ENCODE results near the gene FAM193A.
"Not testable (repeated sequence)": the region's sequence is repeated elsewhere in the genome, so short reads cannot be mapped to it uniquely, and the experiment has no call there.

Gene FAM193A

GRCh38 chr4:2733001-2733843 is 196.8 kb downstream of the FAM193A start:
- no peak for DNase-seq

- no peak for DNase-seq
Observed at GRCh38 chr4:2733844-2734574, 197.6 kb downstream of the FAM193A start.

GRCh38 chr4:2734612-2735011 is 198.2 kb downstream of the FAM193A start:
- DNase-seq: no peak

GRCh38 chr4:2735869-2736268 is 199.4 kb downstream of the FAM193A start:
- no peak for DNase-seq

- not testable (repeated sequence) for DNase-seq
Observed at GRCh38 chr4:2738296-2738695, 201.8 kb downstream of the FAM193A start.

DNA sequence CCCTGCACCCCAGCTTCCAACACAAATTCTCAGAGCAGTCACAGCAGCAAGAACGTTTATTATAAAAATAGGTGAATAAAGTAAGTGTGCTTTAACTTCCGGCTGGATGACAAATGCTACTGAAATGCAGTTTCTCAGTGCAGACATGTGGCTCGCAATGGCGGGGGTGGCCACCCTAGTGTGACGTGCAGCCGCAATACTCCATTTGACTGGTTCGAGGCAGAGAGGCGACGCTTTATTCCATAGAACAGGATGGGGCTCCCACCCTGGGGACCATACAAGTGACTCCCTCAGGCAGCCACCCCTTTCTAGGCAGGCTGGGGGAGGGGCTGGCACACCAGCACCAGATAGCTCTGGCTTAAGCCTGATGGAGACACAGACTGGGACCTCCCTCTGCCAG is 205.2 kb downstream of the FAM193A start:
- no peak for DNase-seq

- no peak for DNase-seq
Observed at GRCh38 chr4:2742081-2742822, 205.8 kb downstream of the FAM193A start.

DNA sequence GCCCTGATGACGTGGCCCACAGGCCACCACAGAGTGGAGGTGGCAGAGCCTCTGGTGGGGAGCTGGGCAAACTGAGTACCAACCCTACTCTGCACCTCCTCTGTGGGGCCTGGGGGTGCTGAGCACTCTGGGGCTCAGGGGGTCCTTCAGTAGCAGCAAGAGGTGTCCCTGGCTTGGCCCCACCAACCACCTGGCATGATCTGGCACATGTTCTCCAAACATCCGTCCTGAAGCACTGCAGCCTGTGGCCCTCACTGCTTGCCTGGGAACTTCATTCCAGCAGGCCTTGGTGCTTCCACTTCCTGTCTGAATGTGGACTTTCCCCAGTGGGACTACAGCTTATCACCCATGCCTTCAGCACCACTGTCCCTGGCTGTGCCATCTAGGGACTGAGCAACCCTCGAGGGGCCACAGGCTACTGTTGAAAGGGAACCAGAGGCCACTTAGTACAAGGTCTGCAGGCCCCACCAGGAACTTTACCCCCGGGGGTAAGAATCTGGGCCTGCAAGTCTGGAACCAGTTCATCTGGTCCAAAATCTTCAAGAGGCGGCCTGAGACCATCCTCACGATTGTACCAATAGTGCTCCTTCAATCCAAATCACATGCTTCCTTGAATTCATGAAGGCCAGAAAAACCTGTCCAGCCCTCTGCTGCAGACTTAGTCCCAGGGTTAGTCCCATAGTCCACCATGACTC is 206.5 kb downstream of the FAM193A start:
- DNase-seq: no peak

DNA sequence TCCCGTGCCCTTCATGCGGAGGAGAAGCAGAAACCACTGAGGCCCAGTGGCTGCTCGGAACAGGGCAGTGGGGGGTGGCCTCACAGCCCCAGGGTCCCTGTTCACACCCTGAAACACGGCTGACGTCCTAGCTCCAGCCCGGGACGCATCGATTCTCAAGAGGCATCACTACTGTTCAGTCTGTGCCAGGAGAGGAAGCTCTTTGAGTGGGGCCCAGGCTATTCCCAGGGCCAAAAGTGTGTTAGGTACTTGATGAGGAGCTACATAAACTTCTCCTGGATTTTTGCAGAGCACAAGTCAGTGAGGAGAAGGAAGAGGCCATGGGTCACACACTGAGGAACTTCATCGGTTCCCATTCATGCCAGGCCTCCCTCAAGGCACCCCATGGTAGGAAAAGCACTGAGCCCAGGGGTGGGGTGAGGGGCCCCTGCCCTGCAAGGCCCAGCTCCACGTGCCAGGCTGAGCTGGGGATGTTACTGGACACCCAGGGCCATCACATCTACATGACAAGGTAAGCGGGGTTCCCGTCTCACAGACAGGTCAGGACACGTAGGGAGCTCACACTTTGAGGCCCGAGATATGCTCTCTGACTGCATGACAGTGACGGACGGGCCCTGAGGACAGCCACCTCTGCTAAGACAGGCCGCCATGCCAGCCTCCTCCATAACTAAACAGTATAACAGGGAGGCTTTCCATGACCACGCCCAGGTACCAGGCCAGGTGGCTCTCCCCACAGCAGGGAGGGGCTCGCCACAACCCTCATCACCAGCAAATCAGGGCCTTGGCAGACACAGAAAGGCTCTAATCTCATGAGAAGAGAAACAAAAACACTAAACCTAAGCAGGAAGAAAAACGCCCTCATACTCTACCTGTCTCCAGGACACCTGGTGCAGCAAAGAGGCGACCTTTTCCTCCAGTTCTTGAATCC is 207.3 kb downstream of the FAM193A start:
- DNase-seq: no peak

DNA sequence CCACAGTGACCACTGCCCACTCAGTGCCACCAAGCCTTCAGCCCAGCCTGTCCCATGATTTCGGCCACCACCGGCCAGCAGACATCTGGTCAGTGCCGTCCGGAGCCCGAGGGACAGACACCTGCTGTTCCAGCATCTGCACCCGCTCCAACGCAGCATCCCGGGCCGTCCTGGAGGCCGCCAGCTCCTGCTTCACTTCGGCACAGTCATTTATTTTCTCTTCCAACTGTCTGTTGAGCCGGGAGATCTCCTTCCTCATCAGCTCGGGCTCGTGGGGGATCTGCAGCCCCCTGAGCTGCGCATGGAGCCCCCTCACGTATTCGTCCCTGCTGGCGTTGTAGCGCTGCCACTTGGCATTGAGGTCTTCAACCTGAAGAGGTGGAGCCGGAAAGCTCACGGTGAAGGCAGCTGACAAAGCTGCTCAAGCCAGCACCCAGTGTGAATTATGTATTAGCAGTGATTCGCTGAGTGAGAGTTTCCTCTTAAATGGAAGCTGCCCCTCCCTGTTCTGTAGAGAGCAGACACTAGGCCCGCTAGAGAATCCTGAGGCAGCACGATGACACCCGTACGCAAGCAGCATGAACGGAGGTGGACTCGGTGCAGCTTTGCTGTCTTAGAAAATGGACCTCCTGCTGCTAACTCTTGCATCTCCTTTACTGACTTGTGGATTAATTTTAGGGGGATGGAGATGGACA is 208.3 kb downstream of the FAM193A start:
- no peak for DNase-seq

GRCh38 chr4:2745516-2745915 is 209.1 kb downstream of the FAM193A start:
- DNase-seq: no peak

- no peak for DNase-seq
Observed at GRCh38 chr4:2745981-2746806, 209.7 kb downstream of the FAM193A start.

DNA sequence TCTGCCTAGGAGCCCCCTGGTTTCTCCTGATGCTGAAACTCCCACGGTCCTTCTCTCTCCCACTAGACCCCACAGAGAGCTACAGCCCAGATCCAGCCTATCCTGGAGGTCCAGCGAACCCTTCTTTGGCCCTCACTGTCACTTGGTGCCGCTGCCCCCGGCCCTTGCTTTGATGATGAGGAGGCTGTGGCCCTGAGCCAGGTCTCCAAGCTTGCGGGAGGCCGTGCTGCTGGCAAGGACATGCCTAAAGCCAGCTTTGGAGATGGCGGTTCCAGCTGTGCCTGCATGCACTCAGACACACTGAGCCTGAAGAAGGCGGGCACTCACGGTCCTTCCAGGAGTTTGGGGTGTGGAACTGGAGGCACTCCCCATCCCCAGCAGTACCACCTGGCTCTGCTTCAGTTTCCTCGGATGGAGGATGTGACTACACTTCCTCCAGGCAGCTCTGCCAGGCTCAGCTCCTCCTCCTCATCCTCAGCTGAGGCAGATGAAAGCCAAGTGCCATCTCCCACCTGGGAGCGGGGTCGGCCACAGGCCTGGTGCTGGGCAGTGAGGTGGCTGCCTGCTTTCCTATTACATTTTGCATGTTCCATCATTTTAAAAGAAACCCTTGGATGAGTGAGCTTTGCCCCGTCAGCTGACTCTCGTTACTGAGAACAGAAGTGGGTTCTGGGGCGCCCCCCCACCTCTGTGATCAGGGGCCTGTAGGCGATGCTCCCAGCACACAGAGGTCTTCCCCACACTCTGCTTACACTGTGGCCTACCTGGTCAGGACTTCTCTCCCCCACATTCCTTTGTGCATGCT is 210.6 kb downstream of the FAM193A start:
- DNase-seq: no peak

GRCh38 chr4:2750719-2751605 is 214.5 kb downstream of the FAM193A start:
- no peak for DNase-seq

DNA sequence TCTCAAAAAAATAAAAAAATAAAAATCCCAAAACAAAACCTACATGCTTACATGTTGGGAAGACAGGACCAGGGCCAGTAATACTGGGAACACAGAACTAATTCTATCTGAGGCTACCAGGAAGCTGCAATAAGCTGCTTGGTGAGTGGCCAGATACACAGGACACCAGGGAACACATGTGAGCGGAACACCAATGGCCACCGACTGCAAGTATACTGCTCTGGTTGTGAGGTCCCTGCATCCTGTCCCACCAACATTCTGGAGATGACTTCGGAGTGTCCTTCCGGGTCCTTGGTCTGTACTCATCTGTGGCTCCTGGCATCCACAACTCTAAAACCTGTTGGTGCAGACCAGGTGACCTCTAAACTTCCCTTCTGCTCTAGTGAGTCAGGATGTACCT is 217.0 kb downstream of the FAM193A start:
- no peak for DNase-seq

DNA sequence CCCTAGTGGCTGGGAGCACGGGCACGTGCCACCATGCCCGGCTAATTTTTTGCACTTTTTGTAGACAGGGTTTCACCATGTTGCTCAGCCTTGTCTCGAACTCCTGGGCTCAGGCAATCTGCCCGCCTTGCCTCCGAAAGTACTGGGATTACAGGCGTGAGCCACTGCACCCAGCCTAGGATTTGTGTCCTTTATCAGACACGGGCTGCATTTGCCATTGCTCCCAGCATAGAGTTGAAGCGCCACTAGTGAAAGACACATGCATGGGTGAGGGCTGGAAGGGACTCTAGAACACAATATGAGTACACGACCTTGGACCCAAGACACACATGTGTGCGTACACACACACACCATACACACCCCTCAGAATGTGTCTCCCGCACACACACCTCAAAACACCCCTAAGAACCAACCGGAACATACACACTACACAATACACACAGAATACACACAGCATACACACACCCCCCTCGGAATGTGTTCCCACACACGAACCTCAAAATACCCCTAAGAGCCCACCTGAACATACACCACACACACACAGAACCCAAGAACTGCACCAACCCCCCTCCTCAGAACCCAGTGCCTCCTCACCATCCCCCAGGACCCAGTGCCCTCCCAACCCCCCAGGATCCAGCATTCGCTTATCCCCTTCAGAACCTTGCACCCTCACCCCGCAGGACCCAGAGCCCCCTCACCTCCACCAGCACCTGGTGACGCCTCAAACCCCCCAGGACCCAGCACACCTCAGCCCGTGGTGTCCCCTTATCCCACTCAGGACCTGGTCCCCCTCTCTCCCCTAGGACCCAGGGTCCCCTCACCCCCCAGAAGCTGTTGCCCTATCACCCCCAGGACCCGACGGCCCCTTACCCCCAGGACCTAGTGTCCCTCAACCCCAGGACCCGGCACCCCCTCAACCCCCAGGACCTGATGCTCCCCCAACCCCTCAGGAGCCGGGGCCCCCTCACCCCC is 218.7 kb downstream of the FAM193A start:
- no peak for DNase-seq
